Activated CD8-positive, alpha-beta memory T cell treated with anti-CD3 and anti-CD28 coated beads for 36 hours (primary cell): ENCODE results near the gene RNF208. TPM values are rescaled to one million over a fixed set of nuclear protein-coding genes. Genes with fewer than 3 reads are reported as not detected.

Source experiments
- total RNA-seq, 2 experiments: library from RNA; stranded (reverse); gene quantifications; one replicate each; pipeline ENCODE4 v1.2.3, GENCODE V29; 2021

Gene RNF208
- total RNA-seq, 2 experiments from 2014 or later, result 3.0 to 4.1 TPM

Other genes with a start within 250 kb of the RNF208 start
- gene PTGDS, start 244.7 kb downstream of the RNF208 start, total RNA-seq, result not detected
- under 1 TPM in 1 of 2 experiments, not detected in 1; 0.10 TPM for gene LCNL1, start 239.2 kb downstream of the RNF208 start, total RNA-seq
- 10 to 100 TPM; 66.9 to 74.6 TPM for gene PAXX, start 229.8 kb downstream of the RNF208 start, total RNA-seq
- not detected for gene CLIC3, start 225.7 kb downstream of the RNF208 start, total RNA-seq
- gene ABCA2, start 194.0 kb downstream of the RNF208 start, total RNA-seq, result 10 to 100 TPM in 1 of 2 experiments, 1 to 10 TPM in 1; 9.8 to 10.3 TPM
- under 1 TPM in 1 of 2 experiments, not detected in 1; 0.06 TPM for gene FUT7, start 190.2 kb downstream of the RNF208 start, total RNA-seq
- gene NPDC1, start 176.1 kb downstream of the RNF208 start, total RNA-seq, result 10 to 100 TPM; 28.2 to 31.4 TPM
- gene ENTPD2, start 168.2 kb downstream of the RNF208 start, total RNA-seq, result not detected
- 10 to 100 TPM; 16.4 to 16.5 TPM for gene SAPCD2, start 151.7 kb downstream of the RNF208 start, total RNA-seq
- 10 to 100 TPM; 27.2 to 29.6 TPM for gene UAP1L1, start 144.7 kb downstream of the RNF208 start, total RNA-seq
- gene MAN1B1, start 135.3 kb downstream of the RNF208 start, total RNA-seq, result 10 to 100 TPM; 30.0 to 34.1 TPM
- 100 to 1,000 TPM; 323 to 333 TPM for gene DPP7, start 107.5 kb downstream of the RNF208 start, total RNA-seq
- under 1 TPM in 1 of 2 experiments, not detected in 1; 0.06 TPM for gene GRIN1, start 83.1 kb downstream of the RNF208 start, total RNA-seq
- gene LRRC26, start 52.2 kb downstream of the RNF208 start, total RNA-seq, result not detected
- not detected for gene TMEM210, start 50.2 kb downstream of the RNF208 start, total RNA-seq
- 10 to 100 TPM; 49.1 to 51.8 TPM for gene ANAPC2, start 33.7 kb downstream of the RNF208 start, total RNA-seq
- 100 to 1,000 TPM; 103 TPM for gene SSNA1, start 33.6 kb downstream of the RNF208 start, total RNA-seq
- gene TPRN, start 21.5 kb downstream of the RNF208 start, total RNA-seq, result 10 to 100 TPM; 11.1 to 11.9 TPM
- 10 to 100 TPM; 47.0 to 47.1 TPM for gene TMEM203, start 16.6 kb downstream of the RNF208 start, total RNA-seq
- 10 to 100 TPM; 43.7 to 44.6 TPM for gene NDOR1, start 16.5 kb downstream of the RNF208 start, total RNA-seq
- gene CYSRT1, start 2.9 kb upstream of the RNF208 start, total RNA-seq, result under 1 TPM in 1 of 2 experiments, not detected in 1; 0.23 TPM
- gene RNF224, start 5.3 kb upstream of the RNF208 start, total RNA-seq, result not detected
- gene SLC34A3, start 8.7 kb upstream of the RNF208 start, total RNA-seq, result not detected
- gene TUBB4B, start 19.0 kb upstream of the RNF208 start, total RNA-seq, result 100 to 1,000 TPM; 315 to 323 TPM
- not detected for gene STPG3, start 29.0 kb upstream of the RNF208 start, total RNA-seq
- gene NELFB, start 33.1 kb upstream of the RNF208 start, total RNA-seq, result 10 to 100 TPM; 67.0 to 70.9 TPM
- 1 to 10 TPM; 4.8 TPM for gene TOR4A, start 55.5 kb upstream of the RNF208 start, total RNA-seq
- 1 to 10 TPM; 3.0 to 3.4 TPM for gene NRARP, start 80.0 kb upstream of the RNF208 start, total RNA-seq
- gene EXD3, start 200.9 kb upstream of the RNF208 start, total RNA-seq, result 1 to 10 TPM; 3.4 to 3.7 TPM
- gene NOXA1, start 201.2 kb upstream of the RNF208 start, total RNA-seq, result under 1 TPM; 0.40 to 0.67 TPM
- not detected for gene ENTPD8, start 219.1 kb upstream of the RNF208 start, total RNA-seq
- gene NSMF, start 237.1 kb upstream of the RNF208 start, total RNA-seq, result 10 to 100 TPM; 62.9 to 63.3 TPM